GM12864 (cell line): ENCODE results near the gene CTNNA3.

ENCODE experiments used
- DNase-seq: peaks from one replicate; pipeline ENCODE4 v3.0.0-alpha.2; 2011; ENCODE audit warnings: low read depth
- H3K4me3 ChIP-seq: 2 replicates; pipeline ENCODE4 v1.5.1; 2011; ENCODE audit warnings: mild to moderate bottlenecking, low read depth, low read length, control low read depth
- TF ChIP-seq, protein P1 (sequence below): IDR thresholded peaks from 2 replicates; pipeline ENCODE4 v1.5.1; 2011; ENCODE audit warnings: low read depth, mild to moderate bottlenecking, moderate library complexity, low read length, control low read depth, inconsistent platforms; ENCODE audit errors: missing control alignments

CTNNA3 gene

GRCh38 chr10:66228887-66229286, 1467.1 kb downstream of the CTNNA3 start:
- no peak for DNase-seq
- no peak overlapping the region for H3K4me3 ChIP-seq
- TF ChIP-seq, protein P1, sequence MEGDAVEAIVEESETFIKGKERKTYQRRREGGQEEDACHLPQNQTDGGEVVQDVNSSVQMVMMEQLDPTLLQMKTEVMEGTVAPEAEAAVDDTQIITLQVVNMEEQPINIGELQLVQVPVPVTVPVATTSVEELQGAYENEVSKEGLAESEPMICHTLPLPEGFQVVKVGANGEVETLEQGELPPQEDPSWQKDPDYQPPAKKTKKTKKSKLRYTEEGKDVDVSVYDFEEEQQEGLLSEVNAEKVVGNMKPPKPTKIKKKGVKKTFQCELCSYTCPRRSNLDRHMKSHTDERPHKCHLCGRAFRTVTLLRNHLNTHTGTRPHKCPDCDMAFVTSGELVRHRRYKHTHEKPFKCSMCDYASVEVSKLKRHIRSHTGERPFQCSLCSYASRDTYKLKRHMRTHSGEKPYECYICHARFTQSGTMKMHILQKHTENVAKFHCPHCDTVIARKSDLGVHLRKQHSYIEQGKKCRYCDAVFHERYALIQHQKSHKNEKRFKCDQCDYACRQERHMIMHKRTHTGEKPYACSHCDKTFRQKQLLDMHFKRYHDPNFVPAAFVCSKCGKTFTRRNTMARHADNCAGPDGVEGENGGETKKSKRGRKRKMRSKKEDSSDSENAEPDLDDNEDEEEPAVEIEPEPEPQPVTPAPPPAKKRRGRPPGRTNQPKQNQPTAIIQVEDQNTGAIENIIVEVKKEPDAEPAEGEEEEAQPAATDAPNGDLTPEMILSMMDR, result no peak

- no peak for DNase-seq
- no peak overlapping the region for H3K4me3 ChIP-seq
- TF ChIP-seq, protein P1, result no peak
Observed at GRCh38 chr10:66223656-66224055, 1472.3 kb downstream of the CTNNA3 start.

DNA sequence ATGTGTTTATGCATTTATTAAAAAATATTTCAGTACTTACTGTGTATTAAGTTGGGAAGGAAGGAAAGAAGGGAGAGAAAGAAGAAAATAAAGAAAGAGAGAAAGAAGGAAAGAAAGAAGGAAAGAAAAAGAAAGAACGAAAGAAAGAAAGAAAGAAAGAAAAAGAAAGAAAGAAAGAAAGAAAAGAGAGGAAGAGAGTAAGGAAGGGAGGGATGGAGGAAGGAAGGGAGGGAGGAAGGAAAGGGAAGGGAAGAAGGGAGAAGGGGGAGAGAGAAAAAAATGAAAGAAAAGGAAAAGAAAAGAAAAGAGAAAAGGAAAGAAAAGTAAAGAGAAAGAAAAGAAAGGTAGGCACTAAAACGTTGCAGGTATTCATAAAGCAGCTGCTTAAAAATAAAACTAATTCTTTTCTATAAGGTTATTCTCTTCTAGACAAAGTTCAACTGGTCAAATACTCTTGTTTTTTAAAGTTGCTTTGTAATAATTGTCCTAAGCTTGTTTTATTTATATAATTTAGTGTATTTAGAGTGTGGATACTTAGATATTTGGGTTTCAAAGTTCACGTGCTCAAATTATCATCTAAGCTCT, 1473.4 kb downstream of the CTNNA3 start:
- H3K4me3 ChIP-seq, result no peak overlapping the region
- TF ChIP-seq, protein P1, result no peak
- DNase-seq, result no peak

DNA sequence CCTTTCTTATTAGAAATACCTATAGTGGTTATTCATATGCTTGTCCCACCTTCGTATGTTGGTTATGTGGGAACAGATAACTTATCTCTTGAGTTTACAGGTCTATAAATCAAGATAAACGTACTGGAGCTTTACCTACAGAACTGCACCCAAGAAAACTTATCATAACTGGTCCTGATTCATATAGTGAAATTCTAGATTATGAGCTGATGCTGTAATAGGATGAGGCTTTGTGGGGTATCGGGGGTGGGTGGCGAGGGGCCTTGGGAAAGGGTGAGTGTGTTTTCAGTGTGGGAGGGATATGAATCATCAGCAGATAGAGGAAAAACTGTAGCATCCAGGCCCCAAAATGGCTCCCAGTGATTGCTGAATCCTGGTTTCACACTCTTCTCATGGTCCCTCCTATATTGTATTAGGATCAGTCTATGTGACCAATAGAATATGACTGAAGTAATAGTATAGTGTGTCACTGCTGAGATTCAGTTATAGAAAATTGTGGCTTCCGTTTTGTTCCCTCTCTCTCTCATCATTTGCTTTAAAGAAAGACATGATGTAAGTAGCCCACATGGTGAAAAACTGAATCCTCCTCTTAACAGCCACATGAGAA, 1476.9 kb downstream of the CTNNA3 start:
- DNase-seq, result no peak

GRCh38 chr10:66218289-66218688, 1477.7 kb downstream of the CTNNA3 start:
- DNase-seq, result no peak
- TF ChIP-seq, protein P1, result no peak
- H3K4me3 ChIP-seq, result no peak overlapping the region

More for the DNA sequence above, 1476.9 kb downstream of the CTNNA3 start:
- TF ChIP-seq, protein P1, result no peak
- no peak overlapping the region for H3K4me3 ChIP-seq

- TF ChIP-seq, protein P1, result no peak
- no peak for DNase-seq
- no peak overlapping the region for H3K4me3 ChIP-seq
Observed at GRCh38 chr10:66215920-66216319, 1480.1 kb downstream of the CTNNA3 start.

GRCh38 chr10:66214721-66215404, 1481.1 kb downstream of the CTNNA3 start:
- DNase-seq, result no peak
- H3K4me3 ChIP-seq, result no peak overlapping the region
- TF ChIP-seq, protein P1, result peak; percentile 29
